OCI-LY3 (cell line): ENCODE measurements around the gene NDUFA8.

Experiments
- EZH2phosphoT487 ChIP-seq: fragments of 200-600 bp; shearing (Covaris generic); IDR thresholded peaks from 2 replicates; pipeline ENCODE4 v1.6.1; 2018; ENCODE audit warnings: antibody characterized with exemption, mixed run types, low read depth
- TF ChIP-seq, protein P1 (sequence below): fragments of 200-600, 300-600 bp; sonication (generic); IDR thresholded peaks from 2 replicates; pipeline ENCODE4 v1.5.1; 2014; ENCODE audit warnings: antibody characterized with exemption, low read length, low read depth

DNA sequence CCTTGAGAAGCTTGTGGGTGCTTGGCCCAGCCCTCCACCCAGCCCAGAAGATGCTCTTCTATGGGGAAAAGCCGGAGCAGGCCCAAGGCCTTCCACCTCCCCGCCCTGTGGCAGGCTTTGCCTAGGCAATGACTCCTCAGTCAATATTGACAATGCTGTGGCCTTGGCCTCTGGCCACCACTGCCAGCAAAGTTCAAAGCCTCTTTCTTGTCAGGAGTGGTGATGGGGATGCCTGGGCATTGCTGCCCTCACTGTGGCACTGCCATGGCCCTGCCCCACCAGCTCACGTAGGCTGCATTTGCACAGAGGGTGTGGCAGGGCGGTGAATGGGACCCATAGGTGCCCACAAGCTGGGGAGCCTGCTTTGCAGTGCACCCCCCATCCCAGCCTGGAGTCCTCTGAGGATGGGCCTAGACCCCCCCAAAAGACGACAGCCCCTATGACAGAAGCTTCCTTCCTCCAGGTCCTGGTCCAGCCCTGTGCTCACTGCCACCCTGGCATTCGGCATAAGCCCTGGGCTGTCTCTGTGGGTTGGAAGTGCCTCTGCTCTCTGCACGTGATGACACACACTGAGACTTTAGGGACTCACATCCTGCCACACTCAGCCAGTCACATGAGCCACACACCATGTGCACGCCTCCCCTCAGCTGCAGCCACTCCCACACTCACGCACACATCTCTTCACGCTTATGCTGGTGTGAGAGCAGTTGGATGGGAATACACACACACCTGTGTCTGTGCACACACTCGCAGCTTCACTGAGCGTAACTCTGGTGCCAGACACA is 31.2 kb upstream of the NDUFA8 start:
- TF ChIP-seq, protein P1, sequence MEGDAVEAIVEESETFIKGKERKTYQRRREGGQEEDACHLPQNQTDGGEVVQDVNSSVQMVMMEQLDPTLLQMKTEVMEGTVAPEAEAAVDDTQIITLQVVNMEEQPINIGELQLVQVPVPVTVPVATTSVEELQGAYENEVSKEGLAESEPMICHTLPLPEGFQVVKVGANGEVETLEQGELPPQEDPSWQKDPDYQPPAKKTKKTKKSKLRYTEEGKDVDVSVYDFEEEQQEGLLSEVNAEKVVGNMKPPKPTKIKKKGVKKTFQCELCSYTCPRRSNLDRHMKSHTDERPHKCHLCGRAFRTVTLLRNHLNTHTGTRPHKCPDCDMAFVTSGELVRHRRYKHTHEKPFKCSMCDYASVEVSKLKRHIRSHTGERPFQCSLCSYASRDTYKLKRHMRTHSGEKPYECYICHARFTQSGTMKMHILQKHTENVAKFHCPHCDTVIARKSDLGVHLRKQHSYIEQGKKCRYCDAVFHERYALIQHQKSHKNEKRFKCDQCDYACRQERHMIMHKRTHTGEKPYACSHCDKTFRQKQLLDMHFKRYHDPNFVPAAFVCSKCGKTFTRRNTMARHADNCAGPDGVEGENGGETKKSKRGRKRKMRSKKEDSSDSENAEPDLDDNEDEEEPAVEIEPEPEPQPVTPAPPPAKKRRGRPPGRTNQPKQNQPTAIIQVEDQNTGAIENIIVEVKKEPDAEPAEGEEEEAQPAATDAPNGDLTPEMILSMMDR, result no peak
- TF ChIP-seq EZH2phosphoT487, result no peak
